Astrocyte (in vitro differentiated cells and primary cell): Measurements from ENCODE around the gene IGF1R.

ENCODE experiments used
- EZH2 ChIP-seq: IDR thresholded peaks from 2 replicates; pipeline ENCODE4 v1.6.1; 2012; ENCODE audit warnings: mild to moderate bottlenecking, low read length, inconsistent platforms; ENCODE audit not compliant: insufficient read depth
- TF ChIP-seq, protein P1 (sequence below): IDR thresholded peaks from 2 replicates; pipeline ENCODE4 v1.5.1; 2011; ENCODE audit warnings: low read depth, mild to moderate bottlenecking, inconsistent platforms, low read length, moderate library complexity; ENCODE audit not compliant: insufficient read depth

DNA sequence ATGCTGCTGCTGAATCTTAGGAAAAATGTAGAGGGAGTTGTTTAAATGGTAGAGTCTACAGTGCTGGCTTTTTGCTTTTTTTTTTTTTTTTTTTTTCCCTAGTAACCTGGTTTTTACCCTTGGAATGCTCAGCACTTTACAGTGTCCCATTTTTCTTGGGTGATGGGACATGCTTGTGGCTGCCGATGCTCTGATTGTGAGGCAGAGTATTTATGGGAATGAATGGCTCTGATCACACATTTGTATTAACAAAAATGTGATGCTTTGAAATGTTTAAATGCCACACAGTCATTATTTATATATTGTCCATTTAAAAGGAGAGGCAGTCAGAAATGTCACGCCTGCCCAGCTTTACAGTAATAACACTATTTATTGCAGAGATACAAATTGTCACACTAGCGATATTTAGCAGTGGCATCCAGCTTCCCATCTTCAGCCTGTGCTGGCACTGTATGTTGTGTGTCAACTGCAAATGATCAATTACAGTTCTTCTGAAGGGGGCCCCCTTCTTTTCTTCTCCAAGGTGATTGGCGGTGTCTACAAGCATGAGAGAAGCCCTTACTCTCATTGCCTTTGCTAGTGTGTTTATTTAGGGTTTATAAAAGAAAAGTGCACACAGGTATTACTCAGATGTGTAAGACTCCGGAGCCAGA lies 30.9 kb upstream of the IGF1R start:
- TF ChIP-seq, protein P1, sequence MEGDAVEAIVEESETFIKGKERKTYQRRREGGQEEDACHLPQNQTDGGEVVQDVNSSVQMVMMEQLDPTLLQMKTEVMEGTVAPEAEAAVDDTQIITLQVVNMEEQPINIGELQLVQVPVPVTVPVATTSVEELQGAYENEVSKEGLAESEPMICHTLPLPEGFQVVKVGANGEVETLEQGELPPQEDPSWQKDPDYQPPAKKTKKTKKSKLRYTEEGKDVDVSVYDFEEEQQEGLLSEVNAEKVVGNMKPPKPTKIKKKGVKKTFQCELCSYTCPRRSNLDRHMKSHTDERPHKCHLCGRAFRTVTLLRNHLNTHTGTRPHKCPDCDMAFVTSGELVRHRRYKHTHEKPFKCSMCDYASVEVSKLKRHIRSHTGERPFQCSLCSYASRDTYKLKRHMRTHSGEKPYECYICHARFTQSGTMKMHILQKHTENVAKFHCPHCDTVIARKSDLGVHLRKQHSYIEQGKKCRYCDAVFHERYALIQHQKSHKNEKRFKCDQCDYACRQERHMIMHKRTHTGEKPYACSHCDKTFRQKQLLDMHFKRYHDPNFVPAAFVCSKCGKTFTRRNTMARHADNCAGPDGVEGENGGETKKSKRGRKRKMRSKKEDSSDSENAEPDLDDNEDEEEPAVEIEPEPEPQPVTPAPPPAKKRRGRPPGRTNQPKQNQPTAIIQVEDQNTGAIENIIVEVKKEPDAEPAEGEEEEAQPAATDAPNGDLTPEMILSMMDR: no peak
- no peak for TF ChIP-seq EZH2
